Hematopoietic multipotent progenitor cell treated with erythropoietin and hydrocortisone succinate and interleukin-3 and kit ligand, for 4 days (in vitro differentiated cells): Measurements from ENCODE around the gene SLC34A3.
A peak's percentile ranks its signal among the peaks of the same experiment; 100 is the strongest.

Source experiments
- DNase-seq: peaks from one replicate; pipeline ENCODE4 v3.0.0-alpha.2; 2015

Gene SLC34A3

GRCh38 chr9:137218754-137219271 is 11.9 kb upstream of the SLC34A3 start:
- peak; percentile 88 for DNase-seq

DNA sequence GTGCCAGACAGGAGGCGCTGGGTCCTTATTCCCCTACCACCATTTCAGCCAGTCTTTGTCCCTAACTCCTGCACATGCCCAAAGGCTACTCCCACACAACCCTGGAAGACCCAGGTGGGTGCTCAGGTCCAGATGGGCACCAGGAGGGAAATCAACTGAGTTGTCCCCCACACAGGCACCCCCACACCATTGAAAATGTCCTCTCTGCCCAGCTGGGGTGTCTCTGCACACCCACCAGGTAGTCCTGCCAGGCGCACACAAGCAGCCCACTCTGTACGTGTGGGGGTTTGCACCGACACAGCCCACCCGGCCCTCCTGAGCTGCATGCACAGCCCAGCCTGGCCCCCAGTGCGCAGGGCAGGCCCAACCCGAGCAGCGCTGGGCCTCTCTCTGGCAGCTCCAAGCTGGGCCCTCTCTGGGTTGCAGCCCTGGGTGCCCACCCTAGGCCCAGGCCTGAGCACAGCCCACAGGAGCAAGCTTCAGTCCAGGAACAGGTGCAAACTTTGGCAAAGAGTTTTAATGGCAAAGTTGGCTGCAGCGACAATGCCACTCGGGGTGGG is 10.9 kb upstream of the SLC34A3 start:
- DNase-seq = no peak

DNA sequence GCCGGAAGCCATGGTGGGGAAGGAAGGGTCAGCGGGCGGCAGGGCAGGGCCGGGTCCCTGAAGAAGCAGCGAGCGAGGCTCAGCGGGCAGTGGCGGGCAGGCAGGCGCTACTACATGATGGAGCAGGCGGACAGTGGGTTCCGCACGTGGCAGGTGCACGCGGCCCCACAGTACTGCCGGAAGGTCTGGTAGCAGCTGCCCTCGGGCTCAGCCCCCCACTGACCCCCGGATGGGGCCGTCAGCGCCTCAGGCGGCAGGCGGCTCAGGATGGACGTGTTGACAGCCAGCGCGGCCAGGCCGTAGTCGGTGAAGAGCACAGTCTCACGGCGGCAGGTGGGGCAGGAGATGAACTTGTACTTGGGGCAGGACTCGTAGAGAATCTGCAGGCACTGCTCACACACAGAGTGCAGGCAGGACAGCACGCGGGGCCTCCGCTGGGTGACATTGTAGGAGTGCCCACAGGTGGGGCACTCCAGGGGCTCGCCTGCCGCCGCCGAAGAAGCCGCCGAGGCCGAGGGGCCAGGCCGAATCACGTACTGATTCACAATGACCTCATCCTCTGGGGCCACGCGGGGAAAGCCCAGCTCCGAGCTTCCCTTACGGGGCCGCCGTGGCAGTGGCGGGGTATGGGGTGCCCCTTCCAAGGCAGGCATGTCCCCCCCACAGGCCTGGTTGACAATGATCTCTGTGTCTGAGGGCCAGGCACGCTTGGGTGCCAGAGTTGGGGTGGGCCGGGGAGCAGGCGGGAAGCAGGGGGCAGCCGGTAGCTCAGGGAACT is 10.2 kb upstream of the SLC34A3 start:
- DNase-seq = no peak

DNA sequence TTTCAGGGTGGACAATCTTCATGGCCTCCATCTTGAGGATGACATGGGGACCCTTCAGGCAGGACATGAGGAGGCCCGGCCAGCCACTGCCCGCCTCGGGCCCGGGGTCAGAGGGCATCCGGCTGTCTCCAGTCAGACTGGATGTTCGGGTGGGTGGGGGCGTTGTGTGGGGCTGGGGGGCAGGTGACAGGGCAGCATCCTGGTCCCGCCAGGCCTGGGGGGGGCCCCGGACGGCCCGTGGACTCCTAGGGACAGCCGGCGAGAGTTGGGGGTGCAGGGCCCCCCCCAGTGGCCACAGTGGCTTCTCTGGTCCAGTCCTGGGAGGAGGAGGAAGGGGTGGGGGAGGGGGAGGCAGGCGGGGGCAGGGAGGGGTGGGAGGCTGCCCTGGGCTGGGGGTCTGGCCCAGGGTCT is 9.6 kb upstream of the SLC34A3 start:
- DNase-seq = no peak

DNA sequence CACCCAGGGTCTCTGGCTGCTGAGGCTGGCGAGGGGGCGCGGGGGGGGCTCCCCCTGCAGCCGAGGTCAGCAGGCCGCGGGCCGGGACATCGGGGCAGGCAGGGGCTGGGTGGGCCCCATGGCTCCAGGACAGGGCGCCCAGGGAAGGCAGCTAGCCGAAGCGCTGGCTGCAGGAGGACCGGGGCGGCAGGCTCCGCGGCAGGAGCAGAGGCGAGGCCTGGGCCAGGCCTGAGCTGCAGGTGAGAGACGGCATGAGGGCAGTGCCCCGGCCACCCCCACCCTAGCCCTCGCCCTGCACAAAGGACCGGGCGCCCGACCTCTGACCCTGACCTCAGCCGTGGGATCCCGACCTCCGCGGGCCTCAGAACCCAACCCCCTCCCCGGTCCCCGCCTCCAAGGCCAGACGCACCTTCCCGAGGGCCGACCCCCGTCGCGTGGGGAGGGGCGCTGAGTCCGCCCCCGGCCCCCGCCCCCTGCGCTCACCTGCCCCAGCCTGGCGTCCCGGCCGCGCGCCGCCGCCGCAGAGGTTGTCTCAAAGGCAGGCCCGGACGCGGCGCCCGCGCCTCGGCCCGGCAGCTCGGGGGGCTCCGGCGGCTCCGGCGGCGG is 9.1 kb upstream of the SLC34A3 start:
- no peak for DNase-seq

- peak; percentile 48 for DNase-seq
Measured at GRCh38 chr9:137222190-137223077, 8.3 kb upstream of the SLC34A3 start, which contains the start of gene RNF208. RNF208 (minus strand) TSS chr9:137222240; CDS start chr9:137221212, 1,028 bp downstream.

DNA sequence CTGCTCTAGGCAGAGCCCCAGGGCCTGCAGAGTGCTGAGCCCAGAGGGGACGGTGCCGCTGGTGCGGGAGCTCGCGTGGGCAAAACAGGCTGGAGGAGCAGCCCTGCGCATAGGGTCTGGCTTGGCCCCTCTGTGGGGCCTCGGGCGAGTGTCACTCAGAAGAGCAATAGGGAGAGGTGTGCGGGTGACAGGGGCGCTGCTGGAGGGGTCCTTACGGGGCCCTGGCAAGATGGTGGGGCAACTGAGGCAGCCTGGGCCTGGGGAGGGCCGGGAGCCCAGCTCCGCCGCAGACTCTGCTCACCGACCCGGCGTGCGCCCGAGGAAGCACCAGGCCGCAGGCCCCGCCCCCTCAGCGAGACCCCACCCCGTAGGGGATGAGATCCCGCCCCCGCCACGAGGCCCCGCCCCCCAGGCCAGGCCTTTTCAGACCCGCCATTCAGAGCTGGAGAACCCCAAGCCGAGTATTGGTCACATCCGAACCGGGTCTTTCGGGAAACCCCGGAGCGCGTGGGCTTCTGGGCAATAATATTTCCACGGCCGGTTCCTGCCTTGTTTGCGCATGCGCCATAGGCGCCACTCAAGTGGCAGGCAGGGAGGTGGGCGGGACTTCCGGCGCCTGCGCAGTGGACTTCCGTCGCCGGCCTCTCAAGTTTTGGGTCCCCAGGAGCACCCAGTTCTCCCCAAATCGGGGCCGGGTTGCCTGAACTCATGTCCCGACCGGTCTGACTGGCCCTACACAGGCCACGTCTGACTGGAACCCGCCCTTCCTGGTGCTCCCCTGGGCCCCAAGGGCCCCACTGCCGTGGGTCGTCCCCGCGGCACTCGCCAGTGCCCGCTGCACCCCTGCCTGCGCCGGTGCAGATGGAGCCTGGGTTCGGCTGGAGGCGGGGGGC is 7.4 kb upstream of the SLC34A3 start:
- peak; percentile 100 for DNase-seq

DNA sequence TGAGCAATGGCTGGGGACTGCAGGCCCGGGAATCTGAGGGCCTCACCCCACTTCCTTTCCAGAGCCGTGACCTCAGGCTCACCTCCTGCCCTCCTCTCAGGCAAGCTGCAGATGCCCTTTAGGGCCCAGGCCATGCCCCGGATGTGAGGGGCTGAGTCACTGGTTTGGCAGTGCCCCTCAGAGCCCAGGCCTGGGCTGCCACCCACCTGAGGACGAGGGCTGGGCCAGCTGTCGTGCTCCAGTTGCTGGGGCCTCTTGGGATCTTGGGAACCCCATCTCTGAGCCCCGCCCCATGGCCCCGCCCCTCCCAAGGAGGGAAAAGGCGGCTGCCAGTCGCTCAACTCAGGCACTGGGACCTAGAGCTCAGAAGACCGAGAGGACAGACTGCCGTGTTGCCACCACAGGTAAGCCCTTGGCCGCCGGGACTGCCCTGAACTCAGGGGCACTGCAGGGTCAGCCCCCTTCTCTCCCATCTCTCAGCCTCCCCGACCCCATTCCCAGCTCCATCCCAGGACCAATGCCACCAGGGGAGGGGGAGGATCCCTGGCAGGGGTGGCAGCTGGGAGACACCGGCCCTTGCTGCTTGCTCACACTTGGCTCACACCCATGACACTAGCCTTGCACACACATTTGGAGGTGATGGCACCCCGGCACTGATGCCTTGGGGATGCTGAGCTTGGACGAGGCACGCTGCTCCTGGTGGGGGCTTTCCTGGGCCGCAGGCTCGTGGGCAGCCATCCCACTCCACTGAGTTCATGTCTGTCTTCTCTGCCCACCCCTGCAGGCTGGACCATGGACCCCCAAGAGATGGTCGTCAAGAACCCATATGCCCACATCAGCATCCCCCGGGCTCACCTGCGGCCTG is 5.6 kb upstream of the SLC34A3 start, which contains the start of gene CYSRT1:
CYSRT1 (plus strand) TSS at position 345 of the 865 bp plus-strand sequence; CDS start at position 793, 448 bp downstream.
- DNase-seq = no peak

DNA sequence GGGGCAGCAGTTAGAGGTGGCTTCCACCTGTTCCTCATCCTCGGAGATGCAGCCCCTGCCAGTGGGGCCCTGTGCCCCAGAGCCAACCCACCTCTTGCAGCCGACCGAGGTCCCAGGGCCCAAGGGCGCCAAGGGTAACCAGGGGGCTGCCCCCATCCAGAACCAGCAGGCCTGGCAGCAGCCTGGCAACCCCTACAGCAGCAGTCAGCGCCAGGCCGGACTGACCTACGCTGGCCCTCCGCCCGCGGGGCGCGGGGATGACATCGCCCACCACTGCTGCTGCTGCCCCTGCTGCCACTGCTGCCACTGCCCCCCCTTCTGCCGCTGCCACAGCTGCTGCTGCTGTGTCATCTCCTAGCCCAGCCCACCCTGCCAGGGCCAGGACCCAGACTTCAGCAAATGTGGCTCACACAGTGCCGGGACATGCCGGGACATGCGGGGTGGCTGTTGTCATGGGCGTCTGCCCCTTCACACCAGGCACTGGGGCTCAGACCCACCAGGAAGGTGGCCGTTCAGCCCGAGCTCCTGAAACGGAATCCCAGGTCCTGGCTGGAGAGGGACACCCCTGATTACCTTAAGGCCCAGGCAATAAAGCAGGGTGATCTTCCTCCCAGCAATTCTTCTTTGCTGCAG is 4.9 kb upstream of the SLC34A3 start:
- DNase-seq = no peak

- DNase-seq = no peak
Measured at GRCh38 chr9:137226338-137227053, 4.2 kb upstream of the SLC34A3 start.

GRCh38 chr9:137227054-137227852 is 3.4 kb upstream of the SLC34A3 start, which contains the start of gene RNF224:
RNF224 (plus strand) TSS chr9:137227502; CDS start chr9:137228336, 834 bp downstream.
- DNase-seq = peak; percentile 91

GRCh38 chr9:137227853-137228505 is 2.7 kb upstream of the SLC34A3 start:
- no peak for DNase-seq

- DNase-seq = no peak
Measured at GRCh38 chr9:137228506-137228967, 2.2 kb upstream of the SLC34A3 start.

GRCh38 chr9:137228968-137229896 is 1.5 kb upstream of the SLC34A3 start:
- DNase-seq = no peak

DNA sequence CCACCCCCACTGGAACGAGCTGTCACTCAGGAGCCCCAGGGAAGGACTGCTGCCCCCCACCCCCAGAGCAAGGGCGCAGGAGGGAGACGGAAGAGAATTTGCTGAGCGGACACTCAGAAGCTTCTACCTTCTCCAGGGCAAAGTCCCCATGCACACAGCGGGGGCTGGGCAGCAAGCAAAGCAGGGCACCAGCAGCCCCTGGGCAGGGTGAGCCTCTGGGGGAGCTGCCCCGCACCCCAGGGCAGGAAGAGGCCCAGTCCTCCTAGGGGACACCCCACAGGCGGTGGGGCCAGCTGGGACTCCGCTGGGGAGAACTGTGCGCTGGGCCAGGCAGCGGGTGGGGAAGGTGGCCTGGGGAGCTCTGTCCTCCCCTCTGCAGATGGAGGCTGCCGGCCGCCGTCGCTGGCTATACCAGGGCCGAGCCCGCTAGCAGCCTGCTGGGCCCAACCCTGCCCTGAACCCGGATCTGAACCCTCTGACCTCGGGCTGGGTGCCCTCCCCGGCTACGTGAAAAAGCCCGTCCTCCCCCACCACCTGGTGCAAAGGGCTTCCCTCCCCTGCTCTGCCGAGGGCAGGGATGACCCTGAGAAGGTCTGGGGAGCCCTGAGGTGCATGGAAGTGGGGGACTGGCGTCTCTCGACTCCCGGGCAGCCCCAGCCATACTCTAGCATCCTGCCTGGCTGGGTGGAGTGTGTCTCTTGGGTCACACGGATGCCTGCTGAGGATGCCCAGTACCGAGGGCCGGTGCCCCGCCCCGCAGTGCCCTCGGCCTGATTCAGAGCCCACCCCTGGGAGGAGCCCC is 597 bp upstream of the SLC34A3 start:
- no peak for DNase-seq
